Cardiac fibroblast (primary cell): ENCODE results near the gene TRMT61A.
A peak's percentile ranks its signal among the peaks of the same experiment; 100 is the strongest.

Experiments
- DNase-seq, 2 donors: peaks; one replicate each; pipeline versions ENCODE4 v3.0.0 to v3.0.0-alpha.2; 2010; ENCODE audit warnings: low read depth in 2 of 2
- H3K4me3 ChIP-seq, 2 donors: replicated peaks in 1 of 2; 1 replicate in 1 of 2; 2 replicates in 1 of 2; pipeline ENCODE4 v1.5.1; 2011; ENCODE audit warnings: low read depth in 2 of 2, low read length in 2 of 2, mild to moderate bottlenecking in 2 of 2, moderate library complexity in 1 of 2
- CTCF ChIP-seq: IDR thresholded peaks from one replicate; pipeline ENCODE4 v1.5.1; 2011; ENCODE audit warnings: low read depth, mild to moderate bottlenecking, low read length, inconsistent platforms

TRMT61A gene

GRCh38 chr14:103556946-103557758 lies 28.2 kb downstream of the TRMT61A start:
- DNase-seq: no peak
- H3K4me3 ChIP-seq: no peak overlapping the region
- no peak for TF ChIP-seq CTCF

- TF ChIP-seq CTCF: no peak
- no peak overlapping the region for H3K4me3 ChIP-seq
- DNase-seq: peak; percentile 38 to 81
These were observed 29.3 kb downstream of the TRMT61A start for GRCh38 chr14:103558071-103558882.

DNA sequence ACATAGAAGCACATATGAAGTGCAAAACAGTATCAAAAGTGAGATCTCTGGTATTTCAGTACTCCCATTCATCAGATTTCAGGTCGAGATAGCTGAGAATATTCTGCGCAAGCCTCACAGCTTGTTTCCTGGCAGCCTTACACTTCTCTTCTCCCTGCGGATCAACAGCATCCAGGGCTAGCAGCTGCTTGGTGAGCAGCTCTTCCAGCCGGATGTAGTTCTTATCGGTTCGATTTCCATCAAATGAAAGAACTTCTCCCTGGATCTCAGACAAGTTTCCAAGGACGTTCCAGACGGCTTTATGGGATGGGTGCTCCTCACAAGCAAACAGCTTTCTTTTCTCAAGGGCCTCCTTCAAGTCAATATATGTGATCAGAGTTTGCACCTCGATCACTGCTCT lies 30.8 kb downstream of the TRMT61A start:
- DNase-seq: no peak
- no peak overlapping the region for H3K4me3 ChIP-seq
- no peak for TF ChIP-seq CTCF

GRCh38 chr14:103560691-103561090 lies 31.7 kb downstream of the TRMT61A start:
- no peak for DNase-seq
- H3K4me3 ChIP-seq: no peak overlapping the region
- TF ChIP-seq CTCF: no peak

DNA sequence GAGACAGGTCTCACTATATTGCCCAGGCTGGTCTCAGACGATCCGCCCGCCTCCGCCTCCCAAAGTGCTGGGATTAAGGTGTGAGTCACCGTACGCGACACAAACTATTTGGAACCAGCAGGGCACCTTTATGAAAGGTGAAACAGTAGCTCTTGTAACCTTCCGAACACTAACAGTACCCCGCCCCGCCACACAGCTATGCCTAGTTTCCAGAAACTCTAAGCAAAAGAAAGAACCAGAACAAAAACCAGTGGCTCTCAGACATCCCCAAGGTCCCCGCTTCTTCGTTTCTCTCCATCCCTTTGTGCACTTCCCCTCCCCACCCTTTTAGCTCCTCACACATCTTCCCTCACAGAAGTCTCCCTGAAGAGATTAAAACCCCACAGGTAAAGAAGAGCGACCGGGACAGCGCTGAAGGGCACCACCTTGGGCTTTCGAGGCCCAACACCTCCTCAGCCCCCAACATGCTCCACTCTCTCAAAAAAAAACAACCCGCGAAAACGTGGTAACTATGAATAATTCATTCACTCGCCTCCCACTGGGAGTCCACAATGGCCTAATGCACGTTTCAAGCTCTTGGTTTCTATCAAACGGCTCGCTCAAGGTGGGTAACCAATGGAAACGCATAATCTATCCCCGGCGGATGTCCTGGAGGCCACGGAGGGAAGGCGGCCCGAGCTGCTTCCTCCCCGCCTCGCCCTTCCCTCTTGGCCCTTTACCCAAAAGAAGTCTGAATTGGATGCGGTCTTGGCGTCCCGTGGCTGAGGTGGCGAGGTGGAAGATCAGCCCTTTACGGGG lies 32.6 kb downstream of the TRMT61A start:
- no peak for TF ChIP-seq CTCF
- peak; percentile 63 to 70 for DNase-seq
- peak overlapping the region; percentile 85 to 94 for H3K4me3 ChIP-seq

- DNase-seq: peak; percentile 60 to 63
- no peak for TF ChIP-seq CTCF
- peak overlapping the region; percentile 85 to 94 for H3K4me3 ChIP-seq
These were observed 33.1 kb downstream of the TRMT61A start for GRCh38 chr14:103562179-103562428.
